ENCODE results near the gene PPP1R3A. TPM values are rescaled to one million over a fixed set of nuclear protein-coding genes. Genes with fewer than 3 reads are reported as not detected.

PPP1R3A gene
- total RNA-seq, 1 donor from 2014 or later = not detected

DNA sequence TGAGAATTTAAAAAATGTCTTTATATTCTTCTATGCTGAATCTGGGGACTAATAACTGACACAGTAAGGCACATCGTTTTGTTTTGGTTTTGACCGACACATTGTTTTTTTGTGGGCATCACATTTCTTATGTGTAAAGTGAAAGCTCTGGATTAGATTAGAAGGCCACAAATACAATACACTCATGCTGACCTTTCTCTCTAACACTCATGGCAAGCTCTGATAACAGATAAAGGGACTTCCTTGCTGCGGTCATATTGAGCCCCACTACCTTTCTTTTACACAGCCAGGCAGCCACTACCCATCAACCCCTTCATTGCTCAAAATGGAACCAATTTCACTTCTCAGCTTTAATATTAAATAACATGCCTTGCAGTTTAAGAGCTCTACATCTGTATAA lies 26.0 kb downstream of the PPP1R3A start:
- intact Hi-C loops (cut with DNase I) = no loop called here
- no peaks in the 10 kb centered on the region for H3K4me1 ChIP-seq
- H3K4me3 ChIP-seq = no peak overlapping the region
- no peak for TF ChIP-seq CTCF (IDR thresholded peaks at IDR 0.05)
- H3K27me3 ChIP-seq = no peaks in the 10 kb centered on the region
- H3K27ac ChIP-seq = peak overlapping the region in 1 of 2 donors; percentile 27
- no peak for DNase-seq (ENCODE audit: low spot score in 2 of 2)
- no peaks in the 10 kb centered on the region for H3K9me3 ChIP-seq
- H3K36me3 ChIP-seq = no peaks in the 10 kb centered on the region

GRCh38 chr7:113891828-113892227 lies 27.0 kb downstream of the PPP1R3A start:
- no peak for DNase-seq (ENCODE audit: low spot score in 2 of 2)
- Histone ChIP-seq H3K9me3 (no peaks in the 10 kb centered on the region), H3K4me1 (no peaks in the 10 kb centered on the region), H3K27ac (peak overlapping the region; percentile 10 to 27), H3K36me3 (no peaks in the 10 kb centered on the region), H3K4me3 (no peak overlapping the region), H3K27me3 (no peaks in the 10 kb centered on the region)
- intact Hi-C loops (cut with DNase I) = no loop called here
- no peak for TF ChIP-seq CTCF (IDR thresholded peaks at IDR 0.05)

GRCh38 chr7:113891031-113891350 lies 27.8 kb downstream of the PPP1R3A start:
- no peak for TF ChIP-seq CTCF (IDR thresholded peaks at IDR 0.05)
- Histone ChIP-seq H3K36me3 (no peaks in the 10 kb centered on the region), H3K27me3 (no peaks in the 10 kb centered on the region), H3K27ac (no peak overlapping the region), H3K9me3 (no peaks in the 10 kb centered on the region), H3K4me3 (no peak overlapping the region), H3K4me1 (no peaks in the 10 kb centered on the region)
- intact Hi-C loops (cut with DNase I) = no loop called here
- DNase-seq (ENCODE audit: low spot score in 2 of 2) = no peak

- Histone ChIP-seq H3K4me1 (no peaks in the 10 kb centered on the region), H3K27me3 (no peaks in the 10 kb centered on the region), H3K27ac (no peak overlapping the region), H3K36me3 (no peaks in the 10 kb centered on the region), H3K9me3 (no peaks in the 10 kb centered on the region), H3K4me3 (no peak overlapping the region)
- intact Hi-C loops (cut with DNase I) = no loop called here
- DNase-seq (ENCODE audit: low spot score in 2 of 2) = no peak
- TF ChIP-seq CTCF (IDR thresholded peaks at IDR 0.05) = no peak
Measured at GRCh38 chr7:113890331-113891030, 28.3 kb downstream of the PPP1R3A start.

GRCh38 chr7:113883096-113883495 lies 35.7 kb downstream of the PPP1R3A start:
- H3K4me1 ChIP-seq = no peaks in the 10 kb centered on the region
- no peak overlapping the region for H3K27ac ChIP-seq
- no peaks in the 10 kb centered on the region for H3K27me3 ChIP-seq
- intact Hi-C loops (cut with DNase I) = no loop called here
- no peak for DNase-seq (ENCODE audit: low spot score in 2 of 2)
- H3K36me3 ChIP-seq = no peaks in the 10 kb centered on the region
- H3K9me3 ChIP-seq = no peaks in the 10 kb centered on the region
- no peak overlapping the region for H3K4me3 ChIP-seq
- TF ChIP-seq CTCF (IDR thresholded peaks at IDR 0.05) = no peak

DNA sequence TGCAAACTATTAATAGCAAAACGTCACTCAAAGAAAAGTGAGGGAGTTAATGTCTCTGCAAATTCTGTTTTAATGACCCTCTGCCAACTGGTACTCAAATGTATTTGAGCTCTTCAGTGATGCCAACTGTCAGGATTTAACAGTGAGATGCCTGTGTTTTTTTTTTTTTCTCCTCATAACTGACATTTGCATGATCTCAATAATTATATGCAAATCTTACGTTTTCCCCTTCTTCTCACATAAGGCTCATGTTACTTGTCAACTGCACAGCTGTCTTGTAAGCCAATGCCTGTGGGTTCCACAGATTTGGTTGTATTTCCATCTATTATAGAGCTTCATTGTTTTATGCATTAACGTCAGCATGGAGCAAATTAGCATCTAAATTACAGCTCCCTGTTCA lies 38.2 kb downstream of the PPP1R3A start:
- no peak overlapping the region for H3K27ac ChIP-seq
- no peak for DNase-seq (ENCODE audit: low spot score in 2 of 2)
- TF ChIP-seq CTCF (IDR thresholded peaks at IDR 0.05) = no peak
- intact Hi-C loops (cut with DNase I) = no loop called here
- no peak overlapping the region for H3K4me3 ChIP-seq
- no peaks in the 10 kb centered on the region for H3K4me1 ChIP-seq
- no peaks in the 10 kb centered on the region for H3K27me3 ChIP-seq
- no peaks in the 10 kb centered on the region for H3K36me3 ChIP-seq
- no peaks in the 10 kb centered on the region for H3K9me3 ChIP-seq

Data from ascending aorta (tissue), 2 donors.